PFSK-1 (cell line): Measurements from ENCODE around the gene APOO.

ENCODE experiments used
- POLR2AphosphoS5 ChIP-seq: IDR thresholded peaks from 2 replicates; pipeline ENCODE4 v1.6.1; 2012; ENCODE audit warnings: low read depth, mild to moderate bottlenecking, control low read depth, low read length, moderate library complexity
- TAF1 ChIP-seq: IDR thresholded peaks from 2 replicates; pipeline ENCODE4 v1.6.1; 2012; ENCODE audit warnings: low read length, control low read depth, borderline replicate concordance; ENCODE audit not compliant: insufficient read depth
- TF ChIP-seq, protein P1 (sequence below), 2 experiments: IDR thresholded peaks; 2 replicates each; pipeline versions ENCODE4 v1.6.1 to v1.8.0; 2011 to 2012; ENCODE audit warnings: low read depth in 2 of 2, low read length in 2 of 2, control low read depth in 1 of 2, inconsistent platforms in 1 of 2, mild to moderate bottlenecking in 1 of 2, moderate library complexity in 1 of 2; ENCODE audit not compliant: insufficient read depth in 1 of 2

DNA sequence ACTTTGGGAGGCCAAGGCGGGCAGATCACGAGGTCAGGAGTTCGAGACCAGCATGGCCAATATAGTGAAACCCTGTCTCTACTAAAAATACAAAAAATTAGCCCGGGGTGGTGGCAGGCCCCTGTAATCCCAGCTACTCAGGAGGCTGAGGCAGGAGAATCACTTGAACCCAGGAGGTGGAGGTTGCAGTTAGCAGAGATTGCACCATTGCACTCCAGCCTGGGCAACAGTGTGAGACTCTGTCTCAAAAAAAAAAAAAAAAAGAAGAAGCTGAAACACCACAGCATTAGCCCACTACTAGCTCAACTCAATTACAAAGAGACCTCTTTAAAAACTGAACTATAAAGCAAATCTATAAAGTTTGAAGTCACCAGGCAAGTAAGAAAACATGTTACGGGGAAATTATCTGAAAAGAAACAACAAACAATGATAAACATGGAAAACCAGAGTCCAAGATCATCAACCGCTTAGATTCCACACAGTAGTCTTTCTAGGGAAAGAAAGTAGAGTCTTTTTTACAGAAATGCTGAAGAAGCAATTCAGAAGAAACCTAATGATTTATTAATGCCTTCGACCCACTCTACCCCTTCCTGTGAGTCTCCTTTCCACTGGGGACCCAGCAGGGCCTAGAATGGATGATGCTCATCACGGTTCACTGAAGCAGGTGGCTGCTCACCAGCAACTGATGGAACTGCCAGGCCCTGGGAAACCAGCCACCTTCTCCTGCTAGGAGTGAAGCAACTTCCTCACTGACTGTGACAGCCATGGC, 118.2 kb downstream of the APOO start:
- TF ChIP-seq POLR2AphosphoS5 (no peak), TAF1 (no peak)
- TF ChIP-seq, protein P1, sequence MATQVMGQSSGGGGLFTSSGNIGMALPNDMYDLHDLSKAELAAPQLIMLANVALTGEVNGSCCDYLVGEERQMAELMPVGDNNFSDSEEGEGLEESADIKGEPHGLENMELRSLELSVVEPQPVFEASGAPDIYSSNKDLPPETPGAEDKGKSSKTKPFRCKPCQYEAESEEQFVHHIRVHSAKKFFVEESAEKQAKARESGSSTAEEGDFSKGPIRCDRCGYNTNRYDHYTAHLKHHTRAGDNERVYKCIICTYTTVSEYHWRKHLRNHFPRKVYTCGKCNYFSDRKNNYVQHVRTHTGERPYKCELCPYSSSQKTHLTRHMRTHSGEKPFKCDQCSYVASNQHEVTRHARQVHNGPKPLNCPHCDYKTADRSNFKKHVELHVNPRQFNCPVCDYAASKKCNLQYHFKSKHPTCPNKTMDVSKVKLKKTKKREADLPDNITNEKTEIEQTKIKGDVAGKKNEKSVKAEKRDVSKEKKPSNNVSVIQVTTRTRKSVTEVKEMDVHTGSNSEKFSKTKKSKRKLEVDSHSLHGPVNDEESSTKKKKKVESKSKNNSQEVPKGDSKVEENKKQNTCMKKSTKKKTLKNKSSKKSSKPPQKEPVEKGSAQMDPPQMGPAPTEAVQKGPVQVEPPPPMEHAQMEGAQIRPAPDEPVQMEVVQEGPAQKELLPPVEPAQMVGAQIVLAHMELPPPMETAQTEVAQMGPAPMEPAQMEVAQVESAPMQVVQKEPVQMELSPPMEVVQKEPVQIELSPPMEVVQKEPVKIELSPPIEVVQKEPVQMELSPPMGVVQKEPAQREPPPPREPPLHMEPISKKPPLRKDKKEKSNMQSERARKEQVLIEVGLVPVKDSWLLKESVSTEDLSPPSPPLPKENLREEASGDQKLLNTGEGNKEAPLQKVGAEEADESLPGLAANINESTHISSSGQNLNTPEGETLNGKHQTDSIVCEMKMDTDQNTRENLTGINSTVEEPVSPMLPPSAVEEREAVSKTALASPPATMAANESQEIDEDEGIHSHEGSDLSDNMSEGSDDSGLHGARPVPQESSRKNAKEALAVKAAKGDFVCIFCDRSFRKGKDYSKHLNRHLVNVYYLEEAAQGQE (IDR thresholded peaks at IDR 0.05; ENCODE audit: insufficient read depth in 1 of 2, low read depth in 2 of 2, low read length in 2 of 2) = no peak
